RKO (cell line): ENCODE data around the gene EFEMP1.

Experiments
- DNase-seq: peaks from one replicate; pipeline ENCODE4 v3.0.0-alpha.2; 2016; ENCODE audit warnings: low spot score

Gene EFEMP1

GRCh38 chr2:55934337-55934736, 10.8 kb upstream of the EFEMP1 start:
- DNase-seq: no peak

- no peak for DNase-seq
Observed at GRCh38 chr2:55932843-55933242, 9.3 kb upstream of the EFEMP1 start.

DNA sequence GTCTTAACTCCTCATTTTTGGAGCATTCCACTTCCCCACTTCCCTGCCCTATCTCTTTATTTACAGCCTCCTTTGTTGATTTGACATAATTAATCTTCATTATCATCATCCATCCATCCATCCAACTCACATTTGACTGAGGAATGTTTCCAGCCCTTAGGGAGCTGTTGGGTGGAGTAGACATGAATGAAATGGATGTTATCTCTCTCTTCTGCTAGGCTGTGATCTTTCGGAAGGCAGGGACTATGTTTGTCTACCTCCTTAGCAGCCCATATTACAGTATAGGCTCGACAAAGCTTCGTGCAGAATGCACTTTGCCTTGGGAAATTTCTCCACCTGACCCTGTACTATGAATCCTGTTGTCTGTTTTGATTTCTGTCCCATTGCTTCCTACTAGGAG, 7.7 kb upstream of the EFEMP1 start:
- no peak for DNase-seq

DNA sequence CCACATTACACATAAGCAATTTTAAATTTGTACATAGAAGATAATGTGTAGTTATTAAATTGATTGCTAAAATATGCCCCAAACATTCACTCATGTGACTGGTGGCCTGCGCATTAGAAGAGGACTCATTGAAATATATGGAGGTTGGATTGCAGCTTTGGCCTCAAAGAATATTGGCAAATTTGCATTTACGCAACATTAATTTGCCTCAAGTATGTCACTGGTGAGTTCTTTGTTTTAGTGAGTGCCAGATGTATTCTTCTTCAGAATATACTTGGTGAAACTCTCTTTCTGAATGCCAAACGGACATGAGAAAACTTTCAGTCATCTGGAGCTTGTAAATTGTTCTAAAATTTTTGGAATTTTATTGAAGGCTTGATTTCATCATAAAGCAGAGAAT, 5.9 kb upstream of the EFEMP1 start:
- no peak for DNase-seq

GRCh38 chr2:55926974-55927373, 3.4 kb upstream of the EFEMP1 start:
- no peak for DNase-seq

- no peak for DNase-seq
Observed at GRCh38 chr2:55926246-55926645, 2.7 kb upstream of the EFEMP1 start.

DNA sequence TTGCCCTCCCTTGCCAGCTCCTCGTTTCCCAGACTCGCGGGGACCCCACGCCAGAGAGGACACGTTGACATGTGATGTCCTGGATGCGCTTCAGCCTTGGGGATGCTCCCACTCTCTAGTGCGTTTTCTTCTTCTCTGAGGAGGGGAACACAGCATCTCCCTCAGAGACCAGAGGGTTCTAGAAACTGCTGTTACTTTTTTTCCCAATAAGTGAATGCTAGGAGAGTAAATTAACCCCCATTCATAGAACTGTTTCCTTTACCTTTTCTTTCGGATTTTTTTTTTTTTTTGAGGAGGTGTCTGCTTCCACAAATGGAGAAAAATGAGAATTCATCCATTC, 370 bp upstream of the EFEMP1 start:
- no peak for DNase-seq

DNA sequence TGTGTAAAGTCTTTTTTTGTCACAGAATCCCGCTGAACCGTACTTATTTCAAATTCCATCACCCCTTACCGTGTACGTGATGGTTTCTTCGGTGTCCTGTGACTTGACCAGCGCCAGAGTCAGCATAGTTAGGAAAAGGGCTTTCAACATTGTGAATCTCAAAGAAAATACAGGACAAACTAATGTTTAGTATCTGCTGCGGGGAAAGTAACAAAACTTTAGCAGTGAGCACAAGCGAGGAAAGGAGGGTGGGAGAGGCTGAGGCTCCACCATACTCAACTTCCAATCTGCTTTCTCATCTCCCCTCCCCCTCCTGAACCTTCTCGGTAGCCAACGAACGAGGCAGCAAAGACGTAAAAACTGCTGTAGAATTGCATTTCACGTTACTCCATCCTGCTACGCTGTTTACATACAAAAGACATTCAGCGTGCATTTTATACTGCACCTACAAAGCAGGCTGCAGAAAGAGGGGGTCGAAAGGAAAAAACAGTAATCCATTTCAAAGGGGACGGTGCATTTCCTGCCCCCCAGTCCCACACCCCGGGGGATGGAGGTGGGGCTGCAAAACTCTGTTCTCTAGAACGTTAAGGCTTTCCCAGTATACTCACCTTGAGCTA, 1.2 kb downstream of the EFEMP1 start:
- no peak for DNase-seq

DNA sequence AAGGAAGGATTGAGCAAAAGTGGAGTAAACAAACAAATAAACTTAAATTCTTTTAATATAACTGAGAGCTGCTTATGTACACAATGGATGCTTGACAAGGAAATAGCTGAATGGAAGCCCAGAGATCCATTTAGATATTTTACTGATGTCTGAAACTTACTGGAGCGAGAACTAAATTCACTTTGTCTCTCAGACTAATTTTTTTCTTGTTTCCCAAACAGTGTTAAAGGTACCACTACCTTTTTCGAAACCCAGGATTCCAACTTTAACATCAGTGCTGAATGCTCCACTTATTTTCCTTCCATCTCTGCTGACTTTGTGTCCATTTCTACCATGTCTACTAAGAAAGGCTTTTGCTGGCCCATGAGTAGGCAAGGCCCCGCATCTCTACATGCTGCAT, 4.0 kb downstream of the EFEMP1 start:
- no peak for DNase-seq

GRCh38 chr2:55918856-55919255, 4.7 kb downstream of the EFEMP1 start:
- no peak for DNase-seq

- no peak for DNase-seq
Observed at GRCh38 chr2:55917713-55918390, 5.7 kb downstream of the EFEMP1 start.

DNA sequence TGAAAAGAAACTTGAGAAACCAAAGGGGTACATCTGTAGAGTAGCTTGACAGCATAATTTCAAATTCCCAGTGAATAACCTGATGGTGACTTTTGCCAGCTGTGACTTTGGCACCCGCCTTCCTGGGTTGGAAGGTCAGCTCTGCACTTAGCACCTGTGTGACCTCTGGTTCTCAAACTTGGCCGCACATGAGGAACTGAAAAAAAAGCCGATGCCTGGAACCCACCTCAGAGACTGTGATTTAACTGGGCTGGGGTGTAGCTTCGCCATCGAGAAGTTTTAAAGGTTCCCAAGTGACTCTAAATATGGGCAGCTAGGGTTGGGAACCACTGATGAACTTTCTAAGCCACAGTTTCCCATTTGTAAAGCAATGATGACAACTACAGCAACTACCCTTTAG, 6.5 kb downstream of the EFEMP1 start:
- no peak for DNase-seq

DNA sequence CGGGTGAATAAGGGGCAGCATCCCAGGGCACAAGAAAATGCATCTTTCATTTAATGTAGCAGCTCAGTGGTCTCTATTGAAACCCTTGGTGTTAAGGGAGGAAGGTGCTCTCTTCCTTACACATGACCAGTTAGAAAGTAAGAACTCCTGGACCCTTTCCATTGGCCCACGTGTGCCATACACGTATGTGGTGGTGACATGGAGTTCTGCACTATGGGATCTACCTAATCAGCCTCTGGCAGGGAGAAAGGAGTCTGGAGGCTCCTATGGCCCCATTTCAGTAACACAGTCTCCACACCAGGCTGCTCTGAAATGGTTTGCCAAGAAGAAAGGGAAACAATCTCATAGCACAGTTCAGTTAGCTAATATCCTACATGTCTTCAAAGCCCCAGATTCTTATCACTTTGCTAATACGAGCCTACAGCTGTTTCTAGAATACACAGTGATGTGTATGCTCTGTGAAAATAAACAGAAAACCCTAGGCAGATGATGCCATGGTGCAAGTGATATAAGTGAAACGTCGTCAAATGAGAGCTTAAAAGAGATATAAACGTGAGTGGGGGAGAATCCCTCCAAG, 7.0 kb downstream of the EFEMP1 start:
- DNase-seq: no peak

DNA sequence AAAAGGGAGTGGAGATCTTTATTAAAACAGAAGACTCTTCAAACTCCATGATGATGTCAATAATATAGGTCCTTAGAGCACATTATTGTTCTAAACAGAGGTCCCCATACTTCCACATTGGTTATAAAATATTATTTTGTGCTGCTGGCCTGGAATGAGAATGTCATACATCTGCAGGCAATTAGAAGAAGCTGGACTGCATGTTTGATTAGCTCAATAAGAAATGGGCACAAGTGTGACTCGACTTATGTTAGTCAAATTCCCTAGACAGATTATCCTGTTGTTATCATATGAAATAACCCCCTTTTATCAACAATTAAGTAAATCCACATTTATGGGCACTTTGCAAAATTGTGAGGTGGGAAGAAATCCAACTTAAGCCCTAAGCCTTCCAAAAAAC, 8.8 kb downstream of the EFEMP1 start:
- no peak for DNase-seq

- DNase-seq: no peak
Observed at GRCh38 chr2:55912926-55913325, 10.7 kb downstream of the EFEMP1 start.

DNA sequence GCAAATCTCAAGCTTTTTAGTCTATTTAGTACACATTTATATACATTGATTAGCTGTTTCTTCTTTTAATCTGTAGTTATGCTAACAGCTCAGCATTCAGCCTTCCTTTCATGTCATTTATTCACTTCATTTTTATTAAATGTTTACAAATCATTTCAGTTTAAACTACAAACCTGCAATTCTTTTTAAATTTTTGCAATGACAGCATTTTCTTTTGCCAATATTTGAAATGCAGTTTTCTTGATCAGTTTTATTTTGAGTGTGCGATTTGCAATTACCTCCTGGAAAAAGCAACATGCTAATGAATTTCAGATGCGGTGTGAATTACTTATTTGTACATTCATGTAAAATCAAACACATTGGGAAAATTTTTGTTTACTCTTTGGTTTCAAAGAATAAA, 13.5 kb downstream of the EFEMP1 start:
- DNase-seq: no peak

DNA sequence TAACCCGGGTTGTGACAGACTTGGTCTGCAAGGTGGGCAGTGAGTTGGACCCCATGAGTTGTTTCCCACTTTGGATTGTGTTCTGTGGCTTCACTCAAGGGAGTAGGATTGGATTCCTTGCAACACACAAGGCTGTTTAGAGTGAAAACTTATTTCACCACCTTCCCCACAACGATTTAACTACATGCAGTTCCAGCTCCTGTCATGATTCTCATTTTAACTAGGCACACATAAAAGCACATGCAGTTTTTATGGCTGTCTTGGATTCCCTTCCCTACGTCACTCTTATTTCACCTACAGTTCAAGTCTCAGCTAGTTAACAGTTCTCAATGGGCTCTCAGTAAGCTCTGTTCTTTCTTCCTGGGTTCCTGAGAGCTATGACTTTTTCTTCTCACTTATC, 15.9 kb downstream of the EFEMP1 start:
- DNase-seq: no peak

- DNase-seq: no peak
Observed at GRCh38 chr2:55906993-55907392, 16.6 kb downstream of the EFEMP1 start.

DNA sequence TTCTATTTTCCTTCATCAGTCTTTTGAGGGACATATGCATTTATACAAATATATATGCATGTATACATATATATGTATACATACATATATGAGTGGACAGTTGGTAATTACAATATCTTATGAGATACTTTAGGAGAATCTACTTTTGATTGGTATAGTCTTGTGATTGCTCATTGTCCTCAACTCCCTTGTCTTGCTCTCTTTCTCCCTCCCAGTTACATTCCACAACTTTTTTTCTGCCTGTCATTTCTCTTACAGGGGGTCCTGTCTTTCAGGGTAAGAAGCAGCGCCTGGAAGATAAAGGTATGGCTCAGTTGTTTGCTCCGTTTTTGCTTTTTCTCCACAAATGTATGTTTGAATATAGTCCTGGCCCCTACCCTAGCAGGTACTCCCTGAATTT, 19.9 kb downstream of the EFEMP1 start:
- DNase-seq: no peak

- no peak for DNase-seq
Observed at GRCh38 chr2:55902971-55903370, 20.6 kb downstream of the EFEMP1 start.

GRCh38 chr2:55902429-55902828, 21.2 kb downstream of the EFEMP1 start:
- no peak for DNase-seq

GRCh38 chr2:55901941-55902340, 21.6 kb downstream of the EFEMP1 start:
- DNase-seq: no peak

GRCh38 chr2:55901322-55901721, 22.3 kb downstream of the EFEMP1 start:
- DNase-seq: no peak

DNA sequence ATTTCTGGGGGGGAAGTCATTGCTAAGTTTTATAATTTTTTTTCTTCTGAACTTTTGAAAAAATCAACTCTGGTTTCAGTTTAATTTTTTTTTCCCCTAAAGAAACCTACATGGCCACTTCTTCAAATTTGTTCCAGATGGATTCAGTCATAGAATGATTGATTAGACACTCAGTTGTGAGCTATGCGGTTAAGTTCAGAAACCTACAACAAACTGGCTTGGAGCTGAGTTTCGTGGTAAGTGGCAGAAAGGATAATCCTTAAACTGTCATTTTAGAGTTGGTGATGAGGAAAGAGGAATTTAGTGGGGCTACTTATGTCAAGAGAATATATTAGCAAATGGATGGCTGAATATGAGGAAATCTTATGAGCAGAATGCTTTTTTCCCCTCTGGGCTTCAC, 23.7 kb downstream of the EFEMP1 start:
- DNase-seq: no peak
